Heart right ventricle (tissue), 16 donors: ENCODE data around the gene EDC3. TPM values are rescaled to one million over a fixed set of nuclear protein-coding genes. Genes with fewer than 3 reads are reported as not detected.
A peak's percentile ranks its signal among the peaks of the same experiment; 100 is the strongest.

Experiments used
- ATAC-seq, 8 donors: fragments of 200-7000 bp; cut with Tn5 transposase; one replicate each; pipeline ENCODE4 v1.9.1; 2020; ENCODE audit warnings: mild to moderate bottlenecking in 8 of 8, moderate library complexity in 8 of 8, moderate number of reproducible peaks in 1 of 8
- DNase-seq, 2 donors: peaks; one replicate each; pipeline ENCODE4 v3.0.0-alpha.2; 2020
- H3K27ac ChIP-seq, 10 donors: fragments of 200-600 bp; sonication (generic) in 2 of 10; one replicate each; pipeline versions ENCODE4 v1.5.0 to v1.8.0; 2020 to 2022; ENCODE audit warnings: mild to moderate bottlenecking in 3 of 10
- H3K27me3 ChIP-seq, 7 donors: fragments of 200-600 bp; one replicate each; pipeline ENCODE4 v1.8.0; 2021 to 2022; ENCODE audit warnings: mild to moderate bottlenecking in 2 of 7
- H3K36me3 ChIP-seq, 9 donors: fragments of 200-600 bp; sonication (generic) in 1 of 9; one replicate each; pipeline versions ENCODE4 v1.5.0 to v1.8.0; 2020 to 2022; ENCODE audit warnings: mild to moderate bottlenecking in 2 of 9
- H3K4me1 ChIP-seq, 9 donors: fragments of 200-600 bp; sonication (generic) in 1 of 9; one replicate each; pipeline versions ENCODE4 v1.5.0 to v1.8.0; 2020 to 2022; ENCODE audit warnings: mild to moderate bottlenecking in 4 of 9
- H3K4me3 ChIP-seq, 10 donors: fragments of 200-600 bp; sonication (generic) in 2 of 10; one replicate each; pipeline versions ENCODE4 v1.5.0 to v1.8.0; 2020 to 2022; ENCODE audit warnings: mild to moderate bottlenecking in 7 of 10, moderate library complexity in 2 of 10
- H3K9me3 ChIP-seq, 11 donors: fragments of 200-600 bp in 10 of 11; sonication (generic) in 2 of 11; one replicate each; pipeline versions ENCODE4 v1.5.0 to v1.8.0; 2013 to 2022; ENCODE audit warnings: mild to moderate bottlenecking in 2 of 11, control low read depth in 1 of 11, moderate library complexity in 1 of 11
- CTCF ChIP-seq, 9 donors: fragments of 200-600 bp; sonication (generic) in 2 of 9; IDR thresholded peaks; one replicate each; pipeline versions ENCODE4 v1.5.0 to v1.8.0; 2021 to 2022; ENCODE audit warnings: antibody characterized with exemption in 9 of 9, mild to moderate bottlenecking in 5 of 9, moderate library complexity in 1 of 9
- WGBS, 2 donors: extraction: QIAGEN DNeasy Blood & Tissue Kit; methylation state at CpG; one replicate each; pipeline ENCODE4 v1.1.7; 2013; ENCODE audit warnings: inconsistent platforms in 1 of 2; 5-methylcytosine and 5-hydroxymethylcytosine counted together
- intact Hi-C, 10 donors: fragments of 100-400 bp; cut with DNase I; formaldehyde crosslinking; loops; one replicate each; pipeline versions ENCODE4 v1.11.1 to v1.14.2; 2022
- polyA plus RNA-seq, 2 donors: library from polyadenylated mRNA; stranded (reverse); fragments of 200-250 nt; gene quantifications; one replicate each; pipeline ENCODE4 v1.2.3, GENCODE V29; 2013
- total RNA-seq, 10 donors: library from RNA; stranded (reverse); fragmentation: NEBNext Ultra II Directional in 3 of 10; extraction: Animal tissue kit (Norgen Biotek cat#: 25700) in 3 of 10; gene quantifications; one replicate each; pipeline versions ENCODE4 v1.2.1 to v1.2.4, GENCODE V29; 2021 to 2023
- donor health status: Arrhythmogenic right ventricular cardiomyopathy.
- donor health status: ischemic (EF 13 %, LVEDD 7.1; RV severe dilation, severe dysfunction).
- donor health status: healthy with polysubstance abuse.
- donor health status: DM: no; HTN: yes; CAD: no.
- donor health status: DM: no; HTN: no; CAD: no.
- donor health status: ischemic (EF 25% LVEDD 6.9; RV normal size, moderate dysfunction).
- donor health status: ischemic (EF 25% LVEDD 5.7; RV mildly dilated, moderate dysfunction).
- donor health status: healthy.
- donor health status: DM: yes; HTN: yes; CAD: no.
- donor health status: Ischemic cardiomyopathy.
- donor health status: ischemic (EF 35%, LVEDD 5.7; RV mildly dilated, moderate dysfunction).
- donor health status: nonischemic (EF 11% LVEDD 7.7; RV severe dilation, severe dysfunction).
- donor health status: DM: yes; HTN: yes; CAD: no.
- donor health status: PGD.
- donor health status: ischemic (EF 29% LVEDD 5.4; RV normal size, mild dysfunction).
- donor health status: nonischemic (EF 23%, LVEDD 6.1; RV moderate dilation, normal function).

Gene EDC3
- total and polyA plus RNA-seq, 12 donors: 10.4 to 18.1 (median 15.5) TPM

- DNase-seq (no peak), ATAC-seq (no peak)
- intact Hi-C loops: no loop called here
- Histone ChIP-seq H3K27ac (no peak overlapping the region), H3K27me3 (no peaks in the 10 kb centered on the region), H3K36me3 (peaks cover 14 to 100% (median 81%) of the 10 kb centered on the region in 9 donors), H3K4me1 (peaks cover 0 to 16% (median 4%) of the 10 kb centered on the region in 9 donors), H3K9me3 (no peaks in the 10 kb centered on the region), H3K4me3 (no peak overlapping the region)
- no peak for TF ChIP-seq CTCF (IDR thresholded peaks at IDR 0.05)
- 63 to 69% methylated on average over 3 of the region's 3 CpGs for WGBS, 2 donors
Observed at GRCh38 chr15:74628199-74628598, 67.6 kb downstream of the EDC3 start.

- Histone ChIP-seq H3K27me3 (no peaks in the 10 kb centered on the region), H3K36me3 (peaks cover 16 to 100% (median 82%) of the 10 kb centered on the region in 9 donors), H3K4me1 (peaks cover 0 to 16% (median 4%) of the 10 kb centered on the region in 9 donors), H3K27ac (peak overlapping the region in 1 of 10 donors; percentile 12), H3K4me3 (no peak overlapping the region), H3K9me3 (no peaks in the 10 kb centered on the region)
- intact Hi-C loops: no loop called here
- WGBS, 2 donors: 62 to 70% methylated on average over 5 of the region's 5 CpGs
- DNase-seq (no peak), ATAC-seq (no peak)
- no peak for TF ChIP-seq CTCF (IDR thresholded peaks at IDR 0.05)
Observed at GRCh38 chr15:74627766-74628165, 68.1 kb downstream of the EDC3 start.

- H3K27me3 ChIP-seq: no peaks in the 10 kb centered on the region
- no peak for ATAC-seq
- no peak overlapping the region for H3K4me3 ChIP-seq
- TF ChIP-seq CTCF (IDR thresholded peaks at IDR 0.05): no peak
- H3K9me3 ChIP-seq: no peaks in the 10 kb centered on the region
- 84 to 90% methylated on average over 10 of the region's 10 CpGs for WGBS, 2 donors
- peaks cover 12 to 100% (median 86%) of the 10 kb centered on the region in 9 donors for H3K36me3 ChIP-seq
- peak overlapping the region in 1 of 10 donors; percentile 12 for H3K27ac ChIP-seq
- intact Hi-C loops: no loop called here
- no peak for DNase-seq
- H3K4me1 ChIP-seq: peaks cover 0 to 16% (median 4%) of the 10 kb centered on the region in 9 donors
Observed at GRCh38 chr15:74626752-74627692, 68.8 kb downstream of the EDC3 start.

- no peak for ATAC-seq
Observed at GRCh38 chr15:74626336-74626735, 69.5 kb downstream of the EDC3 start.

More at GRCh38 chr15:74626336-74626735, 69.5 kb downstream of the EDC3 start:
- WGBS, 2 donors: 91 to 95% methylated on average over 7 of the region's 7 CpGs
- H3K4me1 ChIP-seq: peaks cover 0 to 22% (median 9%) of the 10 kb centered on the region in 9 donors
- no peak for DNase-seq
- no peak for TF ChIP-seq CTCF (IDR thresholded peaks at IDR 0.05)
- intact Hi-C loops: no loop called here
- no peaks in the 10 kb centered on the region for H3K9me3 ChIP-seq
- H3K27ac ChIP-seq: no peak overlapping the region
- no peak overlapping the region for H3K4me3 ChIP-seq
- H3K27me3 ChIP-seq: no peaks in the 10 kb centered on the region
- H3K36me3 ChIP-seq: peaks cover 12 to 100% (median 92%) of the 10 kb centered on the region in 9 donors
